ENCODE measurements around the gene RBSN.

DNA sequence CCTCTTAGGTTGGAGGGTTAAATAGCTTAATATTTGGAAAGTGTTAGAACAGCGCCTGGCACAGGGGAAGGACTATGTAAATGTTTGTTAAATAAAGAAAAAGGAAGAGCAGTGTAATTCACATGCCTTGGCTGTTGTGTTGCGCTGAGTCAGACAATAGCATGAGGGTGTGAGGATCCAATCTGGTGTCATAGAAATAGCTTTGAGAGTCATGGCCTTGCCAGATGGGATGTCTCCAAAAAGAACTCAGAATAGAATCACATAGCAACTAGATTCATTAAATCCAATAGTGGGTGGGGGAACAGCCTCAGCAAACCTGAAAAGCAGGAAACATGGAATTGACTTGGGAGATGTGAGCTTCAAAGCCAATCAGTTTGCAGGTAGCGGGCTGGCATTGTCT lies 3.9 kb upstream of the RBSN start:
- TF ChIP-seq, protein P1, sequence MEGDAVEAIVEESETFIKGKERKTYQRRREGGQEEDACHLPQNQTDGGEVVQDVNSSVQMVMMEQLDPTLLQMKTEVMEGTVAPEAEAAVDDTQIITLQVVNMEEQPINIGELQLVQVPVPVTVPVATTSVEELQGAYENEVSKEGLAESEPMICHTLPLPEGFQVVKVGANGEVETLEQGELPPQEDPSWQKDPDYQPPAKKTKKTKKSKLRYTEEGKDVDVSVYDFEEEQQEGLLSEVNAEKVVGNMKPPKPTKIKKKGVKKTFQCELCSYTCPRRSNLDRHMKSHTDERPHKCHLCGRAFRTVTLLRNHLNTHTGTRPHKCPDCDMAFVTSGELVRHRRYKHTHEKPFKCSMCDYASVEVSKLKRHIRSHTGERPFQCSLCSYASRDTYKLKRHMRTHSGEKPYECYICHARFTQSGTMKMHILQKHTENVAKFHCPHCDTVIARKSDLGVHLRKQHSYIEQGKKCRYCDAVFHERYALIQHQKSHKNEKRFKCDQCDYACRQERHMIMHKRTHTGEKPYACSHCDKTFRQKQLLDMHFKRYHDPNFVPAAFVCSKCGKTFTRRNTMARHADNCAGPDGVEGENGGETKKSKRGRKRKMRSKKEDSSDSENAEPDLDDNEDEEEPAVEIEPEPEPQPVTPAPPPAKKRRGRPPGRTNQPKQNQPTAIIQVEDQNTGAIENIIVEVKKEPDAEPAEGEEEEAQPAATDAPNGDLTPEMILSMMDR (IDR thresholded peaks at IDR 0.05), result no peak
- TF ChIP-seq POLR2AphosphoS5 (IDR thresholded peaks at IDR 0.05), result no peak
- TF ChIP-seq POLR2A (IDR thresholded peaks at IDR 0.05), result no peak

Measured in gastroesophageal sphincter (tissue), 3 donors.